T-helper 2 cell (primary cell): ENCODE measurements around the gene SLC17A8.
A peak's percentile ranks its signal among the peaks of the same experiment; 100 is the strongest.
"Not testable (repeated sequence)": the region's sequence is repeated elsewhere in the genome, so short reads cannot be mapped to it uniquely, and the experiment has no call there.

ENCODE experiments used
- DNase-seq, 5 experiments: peaks; one replicate each; pipeline versions ENCODE4 v3.0.0 to v3.0.0-alpha.2; 2012 to 2022

Gene SLC17A8

DNA sequence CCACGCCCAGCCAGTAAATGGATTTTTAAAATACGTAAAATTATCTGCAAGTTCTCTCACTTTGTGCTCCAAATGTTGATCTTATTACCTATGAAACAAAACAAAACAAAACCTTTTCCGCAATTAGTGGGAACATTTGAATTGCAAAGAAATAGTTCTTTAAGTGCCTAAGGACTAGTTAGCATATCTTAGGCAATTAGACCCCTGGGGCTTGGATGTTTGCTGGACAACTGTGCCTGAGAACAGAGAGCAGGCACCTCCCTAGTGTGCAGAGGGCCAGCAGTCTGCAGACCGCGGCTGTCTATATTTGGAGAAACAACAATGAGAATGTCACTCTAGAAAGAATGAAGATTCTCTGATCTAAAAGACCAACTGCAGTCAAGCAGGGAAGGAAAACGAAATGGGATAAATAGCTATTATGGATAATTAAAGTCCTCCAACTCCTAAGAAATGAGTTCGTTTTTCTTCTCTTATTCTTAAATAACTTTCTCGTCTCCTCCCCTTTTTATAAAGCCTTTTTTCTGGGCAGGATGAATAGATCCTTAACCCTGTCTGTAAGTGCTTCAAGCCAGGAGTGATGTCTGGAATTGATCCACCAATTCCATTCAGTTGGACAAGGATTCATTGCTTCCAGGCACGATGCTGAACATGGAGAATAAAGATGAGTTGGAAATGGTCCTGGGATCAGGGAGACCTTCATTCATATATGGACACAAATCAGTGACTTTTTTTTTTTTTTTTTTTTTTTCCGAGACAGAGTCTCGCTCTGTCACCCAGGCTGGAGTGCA, 16.2 kb downstream of the SLC17A8 start:
- DNase-seq: no peak

DNA sequence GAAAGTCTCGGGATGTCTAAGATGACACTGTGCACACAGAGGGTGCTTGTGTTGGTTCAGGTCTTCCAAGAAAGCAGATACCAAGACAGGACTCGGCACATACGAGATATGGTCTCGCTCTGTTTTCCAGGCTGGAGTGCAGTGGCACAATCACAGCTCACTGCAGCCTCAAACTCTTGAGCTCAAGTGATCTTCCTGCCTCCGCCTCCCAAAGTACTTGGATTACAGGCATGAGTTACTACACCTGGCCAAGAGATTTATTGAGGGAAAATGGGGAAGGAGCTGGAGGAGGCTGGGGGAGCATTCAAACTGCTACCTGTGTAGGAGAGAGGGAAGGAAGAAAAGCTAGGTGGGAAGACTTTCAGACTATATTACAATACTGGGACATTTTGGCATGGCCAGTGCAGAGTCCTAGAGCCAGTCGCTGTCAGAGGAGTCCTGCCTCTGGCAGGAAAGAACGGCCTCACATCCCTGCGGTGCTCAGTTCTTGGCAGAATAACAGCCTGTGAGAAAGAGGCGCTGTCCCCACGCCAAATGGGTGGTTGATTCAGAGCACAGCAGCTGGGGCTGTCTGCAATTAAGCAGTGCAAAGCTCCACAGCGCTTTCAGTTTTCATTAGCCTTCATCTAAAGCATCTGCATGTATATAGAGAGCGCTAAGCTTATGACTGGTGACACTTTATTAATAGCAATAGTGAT, 18.3 kb downstream of the SLC17A8 start:
- DNase-seq: no peak

DNA sequence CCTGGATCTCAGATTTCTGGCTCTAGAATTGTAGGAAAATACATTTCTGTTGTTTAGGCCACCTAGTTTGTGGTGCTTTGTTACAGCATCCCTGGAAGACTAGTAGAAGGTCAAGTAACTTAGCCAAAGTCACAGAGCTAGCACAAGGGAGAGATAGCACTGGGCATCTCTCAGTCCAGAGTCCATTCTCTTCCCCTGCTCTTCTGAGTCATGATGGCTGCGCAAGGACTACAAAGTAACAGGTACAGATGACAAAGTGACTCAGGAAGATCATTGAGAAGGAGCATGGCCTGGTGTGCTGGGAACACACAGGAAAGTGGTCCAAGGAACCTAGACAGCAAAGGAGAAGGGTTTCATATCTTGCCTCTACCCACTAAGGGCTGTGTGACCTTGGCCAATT, 19.3 kb downstream of the SLC17A8 start:
- DNase-seq: no peak

DNA sequence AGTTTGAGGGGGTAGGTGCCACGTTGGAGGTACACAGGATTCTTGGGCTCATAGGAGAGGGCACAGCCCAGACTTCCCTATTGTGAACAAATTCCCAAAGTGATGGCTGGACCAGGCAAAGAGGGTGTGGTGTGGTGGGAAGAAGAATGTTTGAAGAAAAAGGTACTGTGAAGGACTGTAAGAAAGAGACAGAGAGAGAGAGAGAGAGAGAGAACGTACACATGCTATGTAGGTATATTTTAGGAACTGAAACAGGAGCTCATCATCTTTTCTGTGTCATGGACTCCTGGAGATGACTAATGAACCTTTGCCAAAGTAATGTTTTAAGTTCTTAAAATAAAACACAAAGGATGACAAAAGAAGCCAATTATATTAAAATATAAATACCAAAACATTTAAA, 24.5 kb downstream of the SLC17A8 start:
- no peak for DNase-seq

DNA sequence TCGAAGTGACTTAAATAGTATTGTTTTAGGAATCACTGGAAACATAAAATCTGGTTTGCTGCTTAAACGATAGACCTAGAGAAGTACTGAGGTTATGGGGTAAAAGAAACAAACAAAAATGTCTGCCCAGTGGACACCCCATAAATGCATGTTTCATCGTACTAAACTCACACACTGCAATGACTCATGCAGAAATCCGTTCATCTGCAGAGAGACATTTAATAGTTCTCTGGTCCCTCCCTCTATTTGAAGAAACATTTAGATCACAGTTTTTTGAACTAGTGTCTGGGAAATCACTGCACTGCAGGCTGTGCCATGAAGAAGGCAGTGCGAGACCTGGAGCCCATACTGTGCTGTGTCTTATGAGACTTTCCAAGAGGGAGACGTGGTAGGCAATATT, 25.5 kb downstream of the SLC17A8 start:
- DNase-seq: no peak

DNA sequence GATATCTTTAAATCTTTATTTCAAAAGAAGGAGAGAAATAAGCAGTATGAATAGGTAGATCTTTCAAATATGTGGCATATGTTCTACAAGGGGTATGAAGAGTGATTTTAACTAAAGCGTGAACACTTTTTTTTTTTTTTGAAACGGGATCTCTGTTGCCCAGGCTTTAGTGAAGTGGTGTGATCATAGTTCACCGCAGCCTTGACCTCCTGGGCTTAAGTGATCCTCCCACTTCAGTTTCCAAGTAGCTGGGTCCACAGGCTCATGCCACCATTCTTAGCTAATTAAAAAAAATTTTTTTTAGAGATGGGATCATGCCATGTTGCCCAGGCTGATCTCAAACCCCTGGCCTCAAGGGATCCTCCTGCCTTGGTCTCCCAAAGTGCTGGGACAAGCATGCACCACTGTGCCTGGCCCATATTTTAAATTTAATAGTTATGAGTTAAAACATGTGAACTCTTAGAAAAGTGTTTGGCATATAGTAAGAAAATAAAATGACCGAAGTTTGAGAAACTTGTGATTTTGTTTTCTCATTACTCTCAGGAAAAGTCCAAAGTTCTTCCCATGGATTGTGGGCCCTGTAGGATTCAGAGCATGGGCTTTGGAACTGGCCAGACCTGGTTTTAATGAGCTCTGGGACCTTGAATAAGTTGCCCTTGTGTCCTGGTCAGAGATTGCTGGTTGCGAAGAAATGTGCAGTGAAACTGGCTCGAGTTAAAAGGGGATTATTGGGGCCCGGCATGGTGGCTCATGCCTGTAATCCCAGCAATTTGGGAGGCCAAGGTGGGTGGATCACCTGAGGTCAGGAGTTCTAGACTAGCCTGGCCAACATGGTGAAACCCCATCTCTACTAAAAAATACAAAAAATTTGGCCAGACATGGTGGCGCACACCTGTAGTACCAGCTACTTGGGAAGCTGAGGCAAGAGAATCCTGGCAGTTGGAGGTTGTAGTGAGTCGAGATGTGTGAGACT, 27.0 kb downstream of the SLC17A8 start:
- no peak for DNase-seq

DNA sequence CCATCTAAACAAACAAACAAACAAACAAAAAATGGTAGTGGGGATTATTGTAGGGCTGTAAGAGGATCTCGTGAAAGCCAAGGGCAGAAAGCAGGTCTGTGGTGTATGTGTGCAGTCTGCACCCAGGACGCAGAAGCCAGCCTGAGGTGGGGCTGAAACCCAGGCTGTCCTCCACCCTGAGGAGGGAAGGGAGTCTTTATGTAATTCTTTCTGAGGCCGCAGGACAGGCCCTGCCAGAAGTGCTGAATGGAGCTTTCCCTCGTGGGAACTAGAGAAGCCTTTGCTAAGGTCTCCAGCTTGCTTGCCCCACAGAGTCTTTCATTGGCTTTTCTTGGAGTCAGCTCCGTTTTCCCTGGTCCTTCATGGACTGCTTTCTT, 27.7 kb downstream of the SLC17A8 start:
- DNase-seq: no peak

DNA sequence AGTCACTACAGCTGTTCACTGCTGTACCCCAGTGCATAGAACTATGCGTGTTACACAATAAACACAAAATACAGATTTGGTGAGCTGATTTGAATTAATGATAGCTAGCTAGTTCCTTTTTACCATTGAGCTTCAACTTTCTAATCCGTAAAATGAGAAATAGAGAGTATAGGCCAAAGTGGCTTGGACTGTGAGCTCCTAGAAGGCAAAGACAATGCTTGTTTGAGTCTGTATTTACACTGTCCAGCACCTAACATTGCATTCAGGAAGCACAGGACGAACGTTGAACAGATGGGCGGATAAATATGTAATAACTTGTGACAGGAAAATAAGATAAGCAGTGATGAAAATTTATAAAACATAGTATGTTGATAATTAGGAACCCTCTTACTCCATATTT, 31.5 kb downstream of the SLC17A8 start:
- DNase-seq: no peak

DNA sequence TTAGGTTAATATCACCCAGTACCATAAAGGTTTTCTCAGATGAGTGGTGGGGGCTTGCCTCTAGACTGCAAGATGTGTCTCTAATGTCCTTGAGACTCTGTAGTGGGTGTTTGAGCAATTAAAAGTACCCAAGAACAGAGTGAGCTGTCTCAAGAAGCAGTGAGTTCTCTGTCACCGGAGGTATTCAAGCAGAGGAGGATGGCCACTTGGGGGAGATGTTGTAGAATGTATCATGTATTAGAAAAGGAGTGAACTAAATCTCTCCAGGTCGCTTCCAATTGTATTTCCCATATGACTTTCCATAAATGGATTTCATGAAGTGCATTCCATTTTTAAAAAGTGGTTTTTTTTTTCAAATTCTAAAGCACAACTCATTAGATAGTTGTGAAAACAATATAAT, 35.0 kb downstream of the SLC17A8 start:
- DNase-seq: peak in 1 of 5 experiments; percentile 8

DNA sequence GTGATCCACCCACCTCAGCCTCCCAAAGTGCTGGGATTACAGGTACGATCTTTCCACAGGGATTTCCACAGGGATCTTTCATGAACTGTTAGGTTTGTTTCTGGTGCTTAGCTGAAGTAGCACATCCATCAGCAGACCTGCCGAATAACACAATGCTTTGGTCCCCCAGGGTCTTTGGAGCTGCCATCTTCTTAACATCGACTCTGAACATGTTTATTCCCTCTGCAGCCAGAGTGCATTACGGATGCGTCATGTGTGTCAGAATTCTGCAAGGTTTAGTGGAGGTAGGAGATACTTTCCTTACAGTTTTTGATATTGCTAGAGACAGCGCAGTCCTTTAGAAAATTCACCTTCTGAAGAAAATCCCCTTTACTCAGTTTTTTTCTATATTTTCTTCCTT, 36.3 kb downstream of the SLC17A8 start:
- no peak for DNase-seq

DNA sequence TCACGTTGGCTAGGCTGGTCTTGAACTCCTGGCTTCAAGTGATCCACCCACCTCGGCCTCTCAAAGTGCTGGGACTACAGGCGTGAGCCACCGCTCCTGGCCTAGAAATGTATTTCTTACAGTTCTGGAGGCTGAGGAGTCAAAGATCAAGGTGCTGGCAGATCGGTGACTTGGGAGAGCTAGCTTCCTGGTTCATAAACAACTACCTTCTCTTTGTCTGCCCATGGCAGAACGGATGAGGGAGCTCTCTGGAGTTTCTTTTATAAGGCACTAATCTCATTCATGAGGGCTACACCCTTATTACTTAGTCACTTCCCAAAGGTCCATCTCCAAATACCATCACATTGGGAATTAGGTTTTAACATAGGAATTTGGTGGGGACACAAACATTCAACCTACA, 38.9 kb downstream of the SLC17A8 start:
- DNase-seq: no peak

DNA sequence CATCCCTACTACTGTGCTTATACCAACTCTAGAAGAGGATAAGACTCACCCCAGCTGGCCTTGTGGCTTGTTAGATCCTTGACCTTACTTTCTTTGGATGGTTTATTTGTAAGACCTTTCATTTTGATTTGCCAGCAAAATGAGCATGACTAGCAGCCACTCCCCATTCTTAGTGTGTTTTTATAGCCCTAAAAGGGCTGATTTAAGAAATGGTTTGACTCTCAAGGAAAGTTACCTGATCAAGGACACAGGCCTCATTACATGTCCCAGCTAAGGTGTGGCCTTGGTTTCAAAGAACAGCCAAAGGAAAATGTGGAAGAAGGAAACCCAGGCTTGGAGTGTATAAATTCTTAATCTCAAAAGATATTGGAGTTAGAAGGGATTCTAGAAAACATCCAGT, 41.4 kb downstream of the SLC17A8 start:
- no peak for DNase-seq

DNA sequence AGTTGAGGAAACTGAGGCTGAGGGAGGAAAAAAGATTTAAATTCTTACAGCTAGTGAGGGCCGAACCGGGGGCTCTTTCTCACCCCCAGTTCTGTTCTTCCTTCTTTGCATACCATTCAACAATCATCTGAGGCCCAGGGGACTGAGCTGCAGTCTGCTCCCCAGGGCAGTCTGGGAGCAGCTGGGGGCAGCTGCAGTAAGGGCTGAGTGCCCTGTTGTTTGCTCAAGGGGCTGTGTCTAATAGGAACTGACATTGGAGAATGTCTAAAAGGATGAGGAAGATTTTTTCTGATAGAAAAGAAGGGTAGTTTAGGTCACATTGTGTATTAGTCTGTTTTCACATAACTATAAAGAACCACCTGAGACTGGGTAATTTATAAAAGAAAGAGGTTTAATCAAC, 42.2 kb downstream of the SLC17A8 start:
- DNase-seq: no peak

DNA sequence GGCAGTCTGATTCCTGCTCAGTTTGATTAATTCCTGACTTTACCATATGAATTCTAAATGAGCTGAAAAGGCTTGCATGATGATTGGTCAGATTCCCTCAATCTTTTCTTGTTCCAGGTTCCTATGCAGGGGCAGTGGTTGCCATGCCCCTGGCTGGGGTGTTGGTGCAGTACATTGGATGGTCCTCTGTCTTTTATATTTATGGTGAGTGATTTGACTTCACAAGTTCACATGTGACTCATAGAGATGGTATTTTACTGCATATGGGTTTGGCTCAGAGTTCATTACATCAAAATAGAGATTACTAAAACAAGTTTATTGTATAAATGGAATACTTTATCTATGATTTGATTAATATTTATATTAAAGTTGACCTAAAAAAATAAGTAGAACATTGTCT, 44.8 kb downstream of the SLC17A8 start:
- DNase-seq: no peak

DNA sequence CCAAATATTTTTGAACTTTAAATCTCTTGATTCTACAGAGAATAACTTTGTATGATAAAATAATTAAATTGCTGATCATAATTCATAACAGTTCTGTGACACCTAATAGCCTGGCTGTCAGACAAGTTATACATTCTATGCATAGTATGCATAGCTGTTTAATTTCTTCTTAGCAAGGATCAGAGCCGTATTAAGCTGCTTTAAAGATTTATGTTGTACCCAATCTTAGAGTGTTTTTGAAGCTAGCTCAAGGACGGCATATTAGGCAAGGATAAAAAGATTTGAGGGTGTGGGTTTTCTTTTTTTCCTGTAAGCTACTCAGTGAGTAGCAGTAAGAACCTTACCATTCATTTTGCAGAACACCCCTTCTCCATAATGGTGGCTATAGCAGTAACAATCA, 45.9 kb downstream of the SLC17A8 start:
- DNase-seq: no peak

DNA sequence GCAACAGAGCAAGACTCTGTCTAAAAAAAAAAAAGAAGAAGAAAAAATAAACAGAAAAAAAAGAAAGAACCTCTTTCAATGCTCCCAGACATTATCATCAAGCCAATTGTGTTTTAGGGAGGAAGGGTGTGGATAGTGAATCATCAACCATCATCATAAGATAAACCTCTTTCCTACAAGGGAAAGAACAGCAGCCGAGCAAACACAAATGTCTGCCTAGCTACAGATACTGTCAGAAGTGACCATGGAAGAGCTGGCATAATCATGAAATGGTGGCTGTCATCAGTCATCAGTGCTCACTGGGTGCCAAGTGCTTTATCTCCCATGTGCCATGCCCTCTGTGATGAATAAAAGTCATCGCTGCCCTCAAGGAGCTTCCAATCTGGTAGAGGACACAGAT, 46.6 kb downstream of the SLC17A8 start:
- DNase-seq: no peak

DNA sequence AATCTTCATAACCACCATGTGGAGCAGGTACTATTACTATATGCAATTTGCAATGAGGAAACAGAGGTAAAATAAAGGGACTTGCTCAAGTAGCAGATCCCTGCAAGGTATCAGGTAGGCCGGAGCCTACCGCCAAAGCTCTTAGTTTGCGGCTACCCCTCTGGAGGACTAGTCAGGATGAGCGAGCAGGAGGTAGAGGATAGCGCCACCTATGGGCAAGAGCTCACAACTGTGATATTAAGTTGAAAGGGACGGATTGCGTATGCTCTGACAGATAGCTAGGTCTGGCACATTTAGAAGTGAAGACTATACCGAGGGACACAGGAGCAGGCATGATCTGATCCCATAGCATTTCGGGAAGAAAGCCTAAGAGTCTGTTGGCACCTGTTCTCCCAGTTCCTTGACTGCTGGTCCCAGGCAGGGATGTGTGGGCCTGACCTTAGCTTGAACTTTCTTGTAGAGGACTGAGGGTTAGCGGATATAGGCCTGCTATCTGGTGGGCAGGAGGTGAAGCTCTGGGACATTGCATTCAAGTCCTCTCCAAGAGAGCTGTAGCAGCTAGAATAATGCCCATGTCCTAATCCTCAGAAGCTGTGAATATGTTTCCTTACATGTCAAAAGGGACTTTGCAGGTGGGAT, 48.0 kb downstream of the SLC17A8 start:
- peak in 1 of 5 experiments; percentile 52 for DNase-seq

DNA sequence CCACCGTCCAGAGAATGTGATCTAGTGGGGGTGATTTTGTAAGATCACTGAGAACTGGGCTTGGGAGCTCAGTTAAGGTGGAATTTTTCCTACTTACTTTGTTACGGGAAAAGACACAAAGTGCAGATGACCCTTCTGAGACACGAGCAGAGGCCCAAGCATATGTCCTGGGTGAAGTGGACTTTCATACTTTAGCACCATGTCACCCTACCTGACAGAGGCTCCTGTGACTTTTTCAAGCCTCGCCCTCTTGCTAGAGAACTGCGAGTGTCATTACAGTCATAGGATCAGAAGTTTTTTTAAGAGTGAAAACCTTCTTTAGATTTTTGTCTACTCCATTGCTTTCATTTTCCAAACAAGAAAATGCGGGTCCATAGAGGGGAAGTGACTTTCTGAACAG, 56.1 kb downstream of the SLC17A8 start:
- no peak for DNase-seq

DNA sequence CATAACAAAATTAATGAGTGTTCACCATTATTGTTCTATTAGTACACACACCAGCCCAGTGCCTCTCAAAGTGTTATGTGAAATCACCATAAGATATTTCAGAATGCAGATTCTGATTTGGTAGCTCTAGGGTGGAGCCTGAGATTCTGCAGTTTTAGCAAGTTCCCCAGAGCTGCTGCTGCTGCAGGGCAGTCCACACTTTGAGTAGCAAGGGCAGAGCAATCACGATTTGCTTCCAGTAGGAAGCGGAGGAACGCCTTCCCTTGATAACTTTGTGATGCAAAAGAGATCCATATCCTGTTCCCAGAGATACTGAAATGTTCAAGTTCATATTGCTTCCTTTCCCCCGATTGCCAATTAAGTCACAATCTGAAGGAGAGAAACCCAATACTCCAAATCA, 57.9 kb downstream of the SLC17A8 start:
- no peak for DNase-seq

DNA sequence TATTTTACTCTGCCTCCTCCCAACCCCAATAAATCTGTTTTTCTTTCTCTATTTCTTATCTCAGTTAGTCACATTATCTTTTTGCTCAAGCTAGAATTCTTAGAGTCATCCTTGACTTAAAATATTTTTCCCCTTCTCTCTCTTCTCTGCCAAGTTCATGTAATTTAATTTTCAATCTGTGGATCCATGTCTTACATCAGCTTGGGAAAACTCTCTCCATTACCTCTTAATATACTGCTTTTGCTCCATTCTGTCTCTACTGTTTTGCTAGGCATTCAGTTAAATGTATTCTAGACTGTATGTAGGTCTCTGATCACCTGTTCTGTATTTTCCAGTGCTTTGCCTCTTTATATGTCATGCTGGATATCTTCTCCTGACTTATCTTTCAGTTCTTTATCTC, 65.8 kb downstream of the SLC17A8 start:
- DNase-seq: no peak

DNA sequence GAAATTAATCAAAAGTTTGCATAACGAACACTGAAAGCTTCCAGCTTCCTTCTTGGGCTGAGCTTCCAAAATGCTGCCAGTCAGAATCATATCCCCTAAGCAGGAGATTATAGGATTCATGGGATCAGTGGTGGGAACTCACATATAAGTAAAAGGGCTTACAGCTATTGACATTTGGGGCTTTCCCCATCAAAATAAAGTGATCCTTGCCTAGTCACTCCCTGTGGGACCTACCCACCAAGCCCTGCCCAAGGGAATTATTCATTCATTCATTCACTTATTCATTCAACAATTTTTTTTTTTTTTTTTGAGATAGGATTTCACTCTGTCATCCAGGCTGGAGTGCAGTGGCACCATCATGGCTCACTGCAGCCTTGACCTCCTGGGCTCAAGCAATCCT, 69.3 kb downstream of the SLC17A8 start:
- DNase-seq: no peak

DNA sequence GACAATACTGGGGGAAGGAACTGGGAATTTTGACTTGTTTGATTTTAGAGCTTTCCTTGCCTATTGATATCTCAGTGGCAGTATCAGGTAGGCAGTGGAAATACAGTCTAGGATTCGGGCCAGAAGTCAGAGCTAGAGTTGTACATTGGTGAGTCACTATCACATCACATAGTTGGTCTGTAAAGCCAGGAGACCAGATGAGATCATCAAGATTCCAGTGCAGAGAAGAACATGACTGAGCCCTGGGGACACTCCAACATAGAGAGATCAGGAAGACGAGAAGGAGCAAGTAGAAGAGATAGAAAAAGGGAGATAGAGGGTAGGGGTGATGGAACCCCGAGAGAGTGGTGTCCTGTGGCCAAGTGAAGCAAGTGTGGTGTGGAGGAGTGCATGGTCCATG, 70.2 kb downstream of the SLC17A8 start:
- DNase-seq: no peak

DNA sequence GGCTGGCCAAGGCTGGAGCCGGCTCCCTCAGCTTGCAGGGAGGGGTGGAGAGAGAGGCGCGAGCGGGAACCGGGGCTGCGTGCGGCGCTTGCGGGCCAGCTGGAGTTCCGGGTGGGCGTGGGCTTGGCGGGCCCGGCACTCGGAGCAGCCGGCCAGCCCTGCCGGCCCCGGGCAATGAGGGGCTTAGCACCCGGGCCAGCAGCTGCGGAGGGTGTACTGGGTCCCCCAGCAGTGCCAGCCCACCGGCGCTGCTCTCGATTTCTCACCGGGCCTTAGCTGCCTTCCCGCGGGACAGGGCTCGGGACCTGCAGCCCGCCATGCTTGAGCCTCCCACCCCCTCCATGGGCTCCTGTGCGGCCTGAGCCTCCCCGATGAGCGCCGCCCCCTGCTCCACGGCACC, 73.4 kb downstream of the SLC17A8 start:
- DNase-seq: not testable (repeated sequence)
